Thoracic aorta (tissue), 2 donors: ENCODE data around the gene CFAP92. TPM values are rescaled to one million over a fixed set of nuclear protein-coding genes. Genes with fewer than 3 reads are reported as not detected.

ENCODE experiments used
- ATAC-seq: fragments of 150-250 bp; one replicate; pipeline ENCODE4 v1.8.0; 2017; ENCODE audit warnings: low read depth; ENCODE audit not compliant: insufficient number of reproducible peaks, low FRiP score
- DNase-seq: peaks from one replicate; pipeline ENCODE4 v3.0.0-alpha.2; 2020; ENCODE audit warnings: low spot score
- H3K27ac ChIP-seq, 2 donors: fragments of 200-600 bp; sonication (generic); 1 replicate in 1 of 2; 2 replicates in 1 of 2; pipeline ENCODE4 v1.5.1; 2016; ENCODE audit warnings: mild to moderate bottlenecking in 2 of 2, moderate library complexity in 2 of 2
- H3K27me3 ChIP-seq: fragments of 200-600 bp; sonication (generic); replicated peaks from 2 replicates; pipeline ENCODE4 v1.6.0; 2016; ENCODE audit warnings: mild to moderate bottlenecking; ENCODE audit not compliant: insufficient read depth
- H3K36me3 ChIP-seq: fragments of 200-600 bp; sonication (generic); one replicate; pipeline ENCODE4 v1.5.1; 2016
- H3K4me1 ChIP-seq, 2 donors: fragments of 200-600 bp; sonication (generic); 1 replicate in 1 of 2; 2 replicates in 1 of 2; pipeline versions ENCODE4 v1.5.1 to v1.6.0; 2016; ENCODE audit warnings: low read depth in 2 of 2, mild to moderate bottlenecking in 1 of 2; ENCODE audit not compliant: control insufficient read depth in 1 of 2
- H3K4me3 ChIP-seq: fragments of 200-600 bp; sonication (generic); 2 replicates; pipeline ENCODE4 v1.5.1; 2016; ENCODE audit warnings: mild to moderate bottlenecking
- H3K9me3 ChIP-seq: fragments of 200-600 bp; sonication (generic); 2 replicates; pipeline ENCODE4 v1.5.1; 2016
- total RNA-seq, 2 donors: library from RNA; depleted of rRNA; stranded (reverse); fragments of >200 nt; gene quantifications; one replicate each; pipeline versions ENCODE4 v1.1.0 to v1.2.3, GENCODE V29; 2016
- TF ChIP-seq, protein P1 (sequence below): fragments of 200-600 bp; sonication (generic); IDR thresholded peaks from one replicate; pipeline ENCODE4 v1.5.1; 2019; ENCODE audit warnings: antibody characterized with exemption

The CFAP92 gene
- total RNA-seq, 2 donors from 2014 or later: 0.68 TPM; not detected in 1

DNA sequence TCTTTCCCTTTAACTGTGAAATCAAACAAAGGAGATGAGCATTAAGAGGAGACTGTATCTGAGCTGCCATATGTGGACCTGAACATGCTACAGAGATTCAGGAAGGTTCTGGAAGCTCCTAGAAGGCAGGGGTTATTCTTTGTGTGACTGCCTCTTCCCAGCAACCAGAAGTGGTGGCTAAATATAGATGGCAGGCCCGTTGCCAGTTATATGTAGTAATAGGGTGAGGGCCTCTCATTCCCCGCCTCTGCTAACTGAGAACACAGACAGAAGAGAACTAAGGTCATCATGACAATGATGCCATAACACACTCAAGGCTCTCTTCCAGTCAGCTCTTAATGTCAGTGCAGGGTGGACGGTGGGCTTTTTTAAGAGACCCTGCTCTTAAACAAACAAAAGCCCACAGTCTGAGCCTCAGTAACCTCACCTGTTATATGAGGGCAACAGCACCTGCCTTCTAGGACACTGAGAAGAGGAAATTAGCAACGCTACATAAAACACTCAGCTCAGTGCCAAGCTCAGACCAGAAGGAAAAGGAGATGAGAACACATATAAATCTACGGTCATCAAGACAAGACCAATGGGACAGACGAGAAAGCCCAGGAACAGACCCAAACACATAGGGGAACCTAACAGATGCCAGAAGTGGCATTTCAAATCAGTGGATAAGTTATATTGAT is 22.3 kb downstream of the CFAP92 start:
- ATAC-seq (no peak), DNase-seq (no peak)
- TF ChIP-seq, protein P1, sequence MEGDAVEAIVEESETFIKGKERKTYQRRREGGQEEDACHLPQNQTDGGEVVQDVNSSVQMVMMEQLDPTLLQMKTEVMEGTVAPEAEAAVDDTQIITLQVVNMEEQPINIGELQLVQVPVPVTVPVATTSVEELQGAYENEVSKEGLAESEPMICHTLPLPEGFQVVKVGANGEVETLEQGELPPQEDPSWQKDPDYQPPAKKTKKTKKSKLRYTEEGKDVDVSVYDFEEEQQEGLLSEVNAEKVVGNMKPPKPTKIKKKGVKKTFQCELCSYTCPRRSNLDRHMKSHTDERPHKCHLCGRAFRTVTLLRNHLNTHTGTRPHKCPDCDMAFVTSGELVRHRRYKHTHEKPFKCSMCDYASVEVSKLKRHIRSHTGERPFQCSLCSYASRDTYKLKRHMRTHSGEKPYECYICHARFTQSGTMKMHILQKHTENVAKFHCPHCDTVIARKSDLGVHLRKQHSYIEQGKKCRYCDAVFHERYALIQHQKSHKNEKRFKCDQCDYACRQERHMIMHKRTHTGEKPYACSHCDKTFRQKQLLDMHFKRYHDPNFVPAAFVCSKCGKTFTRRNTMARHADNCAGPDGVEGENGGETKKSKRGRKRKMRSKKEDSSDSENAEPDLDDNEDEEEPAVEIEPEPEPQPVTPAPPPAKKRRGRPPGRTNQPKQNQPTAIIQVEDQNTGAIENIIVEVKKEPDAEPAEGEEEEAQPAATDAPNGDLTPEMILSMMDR: no peak
- Histone ChIP-seq H3K27me3 (no peaks in the 10 kb centered on the region), H3K4me3 (no peak overlapping the region), H3K4me1 (peaks cover 0 to 15% of the 10 kb centered on the region in 2 donors), H3K36me3 (no peaks in the 10 kb centered on the region), H3K9me3 (no peaks in the 10 kb centered on the region), H3K27ac (no peak overlapping the region)

DNA sequence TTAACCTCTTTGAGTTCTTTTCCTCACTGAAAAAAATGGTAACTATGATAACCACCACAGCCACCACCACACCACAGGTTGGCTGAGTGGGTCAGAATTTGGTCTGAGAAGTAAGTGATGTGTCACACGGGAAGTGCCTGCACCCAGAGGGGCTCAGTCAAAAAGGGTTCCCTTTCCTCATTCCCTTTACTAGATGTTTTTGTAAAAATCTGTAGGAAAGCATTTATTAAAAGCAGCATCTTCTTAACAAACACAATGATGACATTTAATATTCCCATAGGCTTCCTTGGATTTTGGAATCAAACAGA is 23.2 kb downstream of the CFAP92 start:
- ATAC-seq (no peak), DNase-seq (no peak)
- H3K9me3 ChIP-seq: no peaks in the 10 kb centered on the region
- H3K27ac ChIP-seq: no peak overlapping the region
- H3K4me3 ChIP-seq: no peak overlapping the region
- no peaks in the 10 kb centered on the region for H3K27me3 ChIP-seq
- peaks cover 0 to 15% of the 10 kb centered on the region in 2 donors for H3K4me1 ChIP-seq
- TF ChIP-seq, protein P1: no peak
- no peaks in the 10 kb centered on the region for H3K36me3 ChIP-seq

DNA sequence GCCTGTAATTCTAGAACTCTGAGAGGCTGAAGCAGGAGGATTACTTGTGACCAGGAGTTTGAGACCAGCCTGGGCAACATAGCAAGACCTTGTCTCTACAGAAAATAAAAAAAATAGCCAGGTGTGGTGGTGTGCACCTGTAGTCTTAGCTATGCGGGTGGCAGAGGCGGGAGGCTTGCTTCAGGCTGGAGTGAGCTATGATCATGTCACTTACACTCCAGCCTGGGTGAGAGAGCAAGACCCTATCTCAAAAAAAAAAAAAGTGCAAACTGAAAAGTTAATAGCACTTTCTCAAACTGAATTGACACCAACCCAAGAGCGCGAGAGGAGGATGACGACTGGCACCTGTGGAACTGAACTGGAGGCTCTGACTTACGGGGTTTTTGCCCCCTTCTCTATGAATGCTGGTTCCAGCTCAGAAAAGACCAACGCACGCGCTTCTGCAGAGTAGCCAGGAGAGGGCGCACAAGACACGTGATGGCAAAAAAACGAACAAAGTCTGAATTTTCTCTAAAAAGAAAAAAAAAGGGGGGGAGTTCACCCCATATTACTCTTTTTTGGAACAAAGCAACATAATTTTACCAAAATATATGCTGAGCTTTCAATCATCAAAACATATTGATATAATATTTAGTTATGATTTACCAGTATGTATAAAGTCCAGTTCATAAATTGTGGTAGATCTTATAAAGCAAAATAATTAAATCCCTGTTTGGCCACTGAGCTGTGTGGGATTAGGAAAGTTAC is 23.7 kb downstream of the CFAP92 start:
- H3K27me3 ChIP-seq: no peaks in the 10 kb centered on the region
- no peaks in the 10 kb centered on the region for H3K9me3 ChIP-seq
- H3K36me3 ChIP-seq: no peaks in the 10 kb centered on the region
- DNase-seq (no peak), ATAC-seq (no peak)
- H3K27ac ChIP-seq: no peak overlapping the region
- H3K4me1 ChIP-seq: peaks cover 0 to 15% of the 10 kb centered on the region in 2 donors
- TF ChIP-seq, protein P1: peak; percentile 89
- H3K4me3 ChIP-seq: no peak overlapping the region

DNA sequence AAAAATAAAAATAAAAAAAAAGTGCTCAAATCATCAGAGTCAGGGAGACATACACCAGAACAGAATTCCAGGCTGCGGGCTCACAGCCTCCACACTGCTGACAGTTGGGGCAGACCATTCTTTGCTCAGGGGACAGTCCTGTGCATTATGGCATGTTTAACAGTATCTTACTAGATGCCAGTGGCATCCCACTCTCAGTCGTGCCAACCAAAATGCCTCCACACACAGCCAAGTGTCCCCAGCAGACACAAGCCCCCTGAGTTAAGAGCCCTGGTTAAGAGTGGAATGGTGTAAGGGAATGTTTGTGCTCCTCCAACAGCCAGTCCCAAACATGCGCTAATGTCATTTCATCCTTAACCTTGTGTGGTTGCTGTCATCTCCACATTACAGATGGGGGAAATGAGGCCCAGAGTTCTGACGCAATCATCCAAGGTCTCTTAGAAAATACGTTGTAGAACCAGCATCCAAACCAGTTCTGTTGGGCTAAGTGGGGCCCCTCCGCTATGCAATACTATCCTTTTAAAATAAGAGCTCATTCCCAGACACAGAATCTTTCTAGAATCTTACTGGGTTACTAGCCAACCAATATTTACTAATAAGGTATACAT is 26.0 kb downstream of the CFAP92 start:
- DNase-seq: no peak
- no peak for ATAC-seq
- Histone ChIP-seq H3K4me3 (no peak overlapping the region), H3K27ac (no peak overlapping the region), H3K27me3 (no peaks in the 10 kb centered on the region), H3K9me3 (no peaks in the 10 kb centered on the region), H3K36me3 (no peaks in the 10 kb centered on the region), H3K4me1 (peaks cover 0 to 15% of the 10 kb centered on the region in 2 donors)
- TF ChIP-seq, protein P1: no peak

DNA sequence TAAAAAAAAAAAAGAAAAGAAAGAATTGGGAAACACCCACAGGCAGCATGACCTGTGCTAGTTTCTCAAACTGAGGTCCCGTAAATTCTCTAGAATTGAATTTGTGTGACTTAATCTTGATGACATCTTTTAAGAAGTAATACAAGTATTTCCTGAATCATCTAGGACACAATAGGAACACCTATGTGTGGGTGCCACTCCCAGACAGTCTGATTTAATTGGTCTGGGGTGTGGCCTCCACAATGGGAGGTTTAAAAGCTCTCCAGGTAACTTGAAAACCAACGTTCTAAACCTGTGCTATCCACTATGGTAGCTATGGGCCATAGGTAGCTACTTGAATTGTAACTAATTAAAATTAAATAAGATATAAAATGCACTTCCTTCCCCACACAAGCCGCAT is 28.1 kb downstream of the CFAP92 start:
- H3K27me3 ChIP-seq: no peaks in the 10 kb centered on the region
- no peak overlapping the region for H3K27ac ChIP-seq
- DNase-seq (no peak), ATAC-seq (no peak)
- H3K4me3 ChIP-seq: no peak overlapping the region
- TF ChIP-seq, protein P1: no peak
- no peaks in the 10 kb centered on the region for H3K36me3 ChIP-seq
- no peaks in the 10 kb centered on the region for H3K9me3 ChIP-seq
- H3K4me1 ChIP-seq: peaks cover 0 to 7% of the 10 kb centered on the region in 2 donors
